ENCODE data around the gene SUMO1.

DNA sequence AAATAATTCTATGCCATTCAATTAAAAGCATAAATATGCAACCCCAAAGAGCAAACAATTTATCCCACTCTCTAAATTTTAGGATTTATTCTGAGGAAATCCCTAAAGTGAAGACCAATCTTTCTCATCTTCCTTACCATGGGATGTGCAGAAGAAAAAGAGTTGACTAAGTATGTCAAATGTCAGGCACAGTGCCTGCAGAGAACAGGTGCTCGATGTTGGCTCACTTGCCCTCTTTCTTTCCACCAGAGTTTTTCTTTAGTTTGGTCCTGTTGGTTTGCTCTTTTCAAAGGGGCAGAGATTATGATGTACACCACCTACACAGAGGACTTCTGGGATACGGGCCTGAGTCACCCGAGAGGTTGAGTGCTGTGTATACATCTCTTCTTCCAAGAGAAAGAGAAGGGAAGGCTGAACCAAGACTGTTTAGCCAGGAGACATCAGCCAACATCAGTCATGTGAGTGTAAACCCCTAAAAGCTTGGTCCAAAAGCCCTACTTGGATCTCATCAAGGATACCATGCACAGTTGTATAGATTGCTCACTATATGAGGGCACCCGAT, 51.7 kb downstream of the SUMO1 start:
- TF ChIP-seq, protein P1, sequence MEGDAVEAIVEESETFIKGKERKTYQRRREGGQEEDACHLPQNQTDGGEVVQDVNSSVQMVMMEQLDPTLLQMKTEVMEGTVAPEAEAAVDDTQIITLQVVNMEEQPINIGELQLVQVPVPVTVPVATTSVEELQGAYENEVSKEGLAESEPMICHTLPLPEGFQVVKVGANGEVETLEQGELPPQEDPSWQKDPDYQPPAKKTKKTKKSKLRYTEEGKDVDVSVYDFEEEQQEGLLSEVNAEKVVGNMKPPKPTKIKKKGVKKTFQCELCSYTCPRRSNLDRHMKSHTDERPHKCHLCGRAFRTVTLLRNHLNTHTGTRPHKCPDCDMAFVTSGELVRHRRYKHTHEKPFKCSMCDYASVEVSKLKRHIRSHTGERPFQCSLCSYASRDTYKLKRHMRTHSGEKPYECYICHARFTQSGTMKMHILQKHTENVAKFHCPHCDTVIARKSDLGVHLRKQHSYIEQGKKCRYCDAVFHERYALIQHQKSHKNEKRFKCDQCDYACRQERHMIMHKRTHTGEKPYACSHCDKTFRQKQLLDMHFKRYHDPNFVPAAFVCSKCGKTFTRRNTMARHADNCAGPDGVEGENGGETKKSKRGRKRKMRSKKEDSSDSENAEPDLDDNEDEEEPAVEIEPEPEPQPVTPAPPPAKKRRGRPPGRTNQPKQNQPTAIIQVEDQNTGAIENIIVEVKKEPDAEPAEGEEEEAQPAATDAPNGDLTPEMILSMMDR (IDR thresholded peaks at IDR 0.05), result no peak
- no peak for TF ChIP-seq POLR2A (IDR thresholded peaks at IDR 0.05)

Measured in gastroesophageal sphincter (tissue), 3 donors.